GM12875 (cell line): ENCODE measurements around the gene TET2.

Source experiments
- H3K4me3 ChIP-seq: one replicate; pipeline ENCODE4 v1.5.1; 2011; ENCODE audit warnings: low read depth, low read length, control low read depth
- CTCF ChIP-seq: IDR thresholded peaks from 2 replicates; pipeline ENCODE4 v1.5.1; 2011; ENCODE audit warnings: low read depth, mild to moderate bottlenecking, control low read depth, inconsistent platforms, low read length, moderate library complexity, borderline replicate concordance; ENCODE audit not compliant: insufficient read depth

The TET2 gene

GRCh38 chr4:105191621-105192210, 45.0 kb downstream of the TET2 start:
- H3K4me3 ChIP-seq, result no peak overlapping the region
- no peak for TF ChIP-seq CTCF

- H3K4me3 ChIP-seq, result no peak overlapping the region
- TF ChIP-seq CTCF, result no peak
Measured at GRCh38 chr4:105192474-105192873, 45.8 kb downstream of the TET2 start.

GRCh38 chr4:105192910-105193309, 46.2 kb downstream of the TET2 start:
- H3K4me3 ChIP-seq, result no peak overlapping the region
- no peak for TF ChIP-seq CTCF

GRCh38 chr4:105193536-105193935, 46.9 kb downstream of the TET2 start:
- H3K4me3 ChIP-seq, result no peak overlapping the region
- TF ChIP-seq CTCF, result no peak

GRCh38 chr4:105194328-105195231, 47.9 kb downstream of the TET2 start:
- no peak for TF ChIP-seq CTCF
- H3K4me3 ChIP-seq, result no peak overlapping the region

GRCh38 chr4:105196523-105197145, 50.0 kb downstream of the TET2 start:
- H3K4me3 ChIP-seq, result no peak overlapping the region
- TF ChIP-seq CTCF, result no peak

- no peak overlapping the region for H3K4me3 ChIP-seq
- TF ChIP-seq CTCF, result no peak
Measured at GRCh38 chr4:105197777-105198176, 51.1 kb downstream of the TET2 start.
